Stimulated activated CD8-positive, alpha-beta memory T cell treated with anti-CD3 and anti-CD28 coated beads, Interleukin-4, amount 100 ng/mL, for 4 hours (primary cell): Measurements from ENCODE around the gene ADGRF5.

Source experiments
- DNase-seq, 2 donors: peaks; one replicate each; pipeline ENCODE4 v3.0.0-alpha.2; 2020; ENCODE audit warnings: low read depth in 2 of 2, low spot score in 1 of 2

The ADGRF5 gene

GRCh38 chr6:46932526-46933319 lies 11.0 kb upstream of the ADGRF5 start:
- DNase-seq: no peak

GRCh38 chr6:46931416-46931815 lies 9.7 kb upstream of the ADGRF5 start:
- no peak for DNase-seq

GRCh38 chr6:46930331-46930730 lies 8.6 kb upstream of the ADGRF5 start:
- DNase-seq: no peak

- no peak for DNase-seq
Measured at GRCh38 chr6:46927066-46927465, 5.3 kb upstream of the ADGRF5 start.

GRCh38 chr6:46926481-46926880 lies 4.7 kb upstream of the ADGRF5 start:
- no peak for DNase-seq

GRCh38 chr6:46925563-46926253 lies 4.0 kb upstream of the ADGRF5 start:
- DNase-seq: no peak

- no peak for DNase-seq
Measured at GRCh38 chr6:46923476-46923875, 1.7 kb upstream of the ADGRF5 start.

GRCh38 chr6:46921059-46921458 lies 679 bp downstream of the ADGRF5 start:
- DNase-seq: no peak

GRCh38 chr6:46918806-46919205 lies 2.9 kb downstream of the ADGRF5 start:
- no peak for DNase-seq

GRCh38 chr6:46917002-46917545 lies 4.7 kb downstream of the ADGRF5 start:
- DNase-seq: no peak

GRCh38 chr6:46915866-46916265 lies 5.9 kb downstream of the ADGRF5 start:
- no peak for DNase-seq

GRCh38 chr6:46915380-46915779 lies 6.4 kb downstream of the ADGRF5 start:
- no peak for DNase-seq

- no peak for DNase-seq
Measured at GRCh38 chr6:46914279-46914810, 7.4 kb downstream of the ADGRF5 start.

- DNase-seq: no peak
Measured at GRCh38 chr6:46909371-46909770, 12.4 kb downstream of the ADGRF5 start.

- no peak for DNase-seq
Measured at GRCh38 chr6:46906776-46907175, 15.0 kb downstream of the ADGRF5 start.

GRCh38 chr6:46904117-46904516 lies 17.6 kb downstream of the ADGRF5 start:
- no peak for DNase-seq

- DNase-seq: no peak
Measured at GRCh38 chr6:46903175-46903574, 18.6 kb downstream of the ADGRF5 start.

- no peak for DNase-seq
Measured at GRCh38 chr6:46901882-46902314, 19.8 kb downstream of the ADGRF5 start.

- no peak for DNase-seq
Measured at GRCh38 chr6:46900266-46900665, 21.5 kb downstream of the ADGRF5 start.

- no peak for DNase-seq
Measured at GRCh38 chr6:46899659-46900058, 22.1 kb downstream of the ADGRF5 start.

- no peak for DNase-seq
Measured at GRCh38 chr6:46898006-46898405, 23.7 kb downstream of the ADGRF5 start.

GRCh38 chr6:46896871-46897270 lies 24.9 kb downstream of the ADGRF5 start:
- no peak for DNase-seq
